Mesothelial cell of epicardium (in vitro differentiated cells): Measurements from ENCODE around the gene CLTRN. TPM values are rescaled to one million over a fixed set of nuclear protein-coding genes. Genes with fewer than 3 reads are reported as not detected.
"Not testable (repeated sequence)": the region's sequence is repeated elsewhere in the genome, so short reads cannot be mapped to it uniquely, and the experiment has no call there.

Experiments used
- DNase-seq, 2 experiments: peaks; one replicate each; pipeline ENCODE4 v3.0.0; 2021; ENCODE audit warnings: low spot score in 2 of 2; ENCODE audit not compliant: unreplicated experiment in 2 of 2
- H3K27ac Mint-ChIP-seq: 2 replicates; pipeline ENCODE4 v1.8.0; 2021; ENCODE audit warnings: mixed read lengths
- H3K27me3 Mint-ChIP-seq: 2 replicates; pipeline ENCODE4 v1.8.0; 2021; ENCODE audit warnings: low read depth, mixed read lengths
- H3K36me3 Mint-ChIP-seq: 2 replicates; pipeline ENCODE4 v1.8.0; 2021; ENCODE audit warnings: mixed read lengths
- H3K4me1 Mint-ChIP-seq: 2 replicates; pipeline ENCODE4 v1.8.0; 2021; ENCODE audit warnings: mixed read lengths
- H3K4me3 Mint-ChIP-seq: 2 replicates; pipeline ENCODE4 v1.8.0; 2021; ENCODE audit warnings: mild to moderate bottlenecking, moderate library complexity, mixed read lengths
- H3K9me3 Mint-ChIP-seq: 2 replicates; pipeline ENCODE4 v1.8.0; 2021; ENCODE audit warnings: mixed read lengths
- CTCF ChIP-seq: fragments of 200-600 bp; sonication (generic); IDR thresholded peaks from one replicate; pipeline ENCODE4 v1.5.0; 2021; ENCODE audit warnings: antibody characterized with exemption; ENCODE audit not compliant: unreplicated experiment
- total RNA-seq: library from RNA; stranded (reverse); gene quantifications from 3 replicates; pipeline ENCODE4 v1.2.1, GENCODE V29; 2021

The CLTRN gene
- total RNA-seq, 1 donor from 2014 or later, result 1.4 TPM

- TF ChIP-seq CTCF, result no peak
- Mint-ChIP-seq H3K27ac (no peak overlapping the region), H3K36me3 (no peaks in the 10 kb centered on the region), H3K4me3 (no peak overlapping the region), H3K4me1 (peaks cover 8% of the 10 kb centered on the region), H3K27me3 (no peaks in the 10 kb centered on the region), H3K9me3 (no peaks in the 10 kb centered on the region)
- DNase-seq, result no peak
These were observed 8.3 kb upstream of the CLTRN start for GRCh38 chrX:15672881-15673280.

GRCh38 chrX:15663439-15663838 lies 1.2 kb downstream of the CLTRN start:
- no peak overlapping the region for H3K4me3 Mint-ChIP-seq
- peak overlapping the region; percentile 4 for H3K27ac Mint-ChIP-seq
- H3K36me3 Mint-ChIP-seq, result no peaks in the 10 kb centered on the region

GRCh38 chrX:15654804-15655203 lies 9.8 kb downstream of the CLTRN start:
- not testable (repeated sequence) for H3K27ac Mint-ChIP-seq, H3K36me3 Mint-ChIP-seq, DNase-seq, H3K9me3 Mint-ChIP-seq, H3K4me3 Mint-ChIP-seq, H3K27me3 Mint-ChIP-seq, H3K4me1 Mint-ChIP-seq

More at GRCh38 chrX:15663439-15663838, 1.2 kb downstream of the CLTRN start:
- no peak for TF ChIP-seq CTCF
- Mint-ChIP-seq H3K4me1 (peaks cover 21% of the 10 kb centered on the region), H3K27me3 (no peaks in the 10 kb centered on the region), H3K9me3 (no peaks in the 10 kb centered on the region)
- DNase-seq, result no peak

- Mint-ChIP-seq H3K36me3 (no peaks in the 10 kb centered on the region), H3K4me3 (no peak overlapping the region), H3K9me3 (no peaks in the 10 kb centered on the region), H3K27me3 (no peaks in the 10 kb centered on the region), H3K27ac (no peak overlapping the region), H3K4me1 (no peaks in the 10 kb centered on the region)
- no peak for TF ChIP-seq CTCF
- DNase-seq, result no peak
These were observed 10.6 kb downstream of the CLTRN start for GRCh38 chrX:15653961-15654360.

GRCh38 chrX:15647510-15647909 lies 17.1 kb downstream of the CLTRN start:
- H3K9me3 Mint-ChIP-seq, H3K4me3 Mint-ChIP-seq, DNase-seq, H3K27me3 Mint-ChIP-seq, H3K36me3 Mint-ChIP-seq, H3K4me1 Mint-ChIP-seq, H3K27ac Mint-ChIP-seq: not testable (repeated sequence)

- peaks cover 8% of the 10 kb centered on the region for H3K4me1 Mint-ChIP-seq
- H3K4me3 Mint-ChIP-seq, result no peak overlapping the region
- H3K27ac Mint-ChIP-seq, result no peak overlapping the region
- TF ChIP-seq CTCF, result no peak
- DNase-seq, result no peak
- no peaks in the 10 kb centered on the region for H3K9me3 Mint-ChIP-seq
- no peaks in the 10 kb centered on the region for H3K36me3 Mint-ChIP-seq
- H3K27me3 Mint-ChIP-seq, result no peaks in the 10 kb centered on the region
These were observed 18.1 kb downstream of the CLTRN start for GRCh38 chrX:15646543-15646942.

GRCh38 chrX:15646031-15646430 lies 18.6 kb downstream of the CLTRN start:
- peaks cover 8% of the 10 kb centered on the region for H3K4me1 Mint-ChIP-seq
- H3K4me3 Mint-ChIP-seq, result no peak overlapping the region
- no peaks in the 10 kb centered on the region for H3K9me3 Mint-ChIP-seq
- H3K27ac Mint-ChIP-seq, result no peak overlapping the region
- TF ChIP-seq CTCF, result no peak
- DNase-seq, result no peak
- H3K27me3 Mint-ChIP-seq, result no peaks in the 10 kb centered on the region
- H3K36me3 Mint-ChIP-seq, result no peaks in the 10 kb centered on the region
